Measurements from ENCODE around the gene ELP4.

DNA sequence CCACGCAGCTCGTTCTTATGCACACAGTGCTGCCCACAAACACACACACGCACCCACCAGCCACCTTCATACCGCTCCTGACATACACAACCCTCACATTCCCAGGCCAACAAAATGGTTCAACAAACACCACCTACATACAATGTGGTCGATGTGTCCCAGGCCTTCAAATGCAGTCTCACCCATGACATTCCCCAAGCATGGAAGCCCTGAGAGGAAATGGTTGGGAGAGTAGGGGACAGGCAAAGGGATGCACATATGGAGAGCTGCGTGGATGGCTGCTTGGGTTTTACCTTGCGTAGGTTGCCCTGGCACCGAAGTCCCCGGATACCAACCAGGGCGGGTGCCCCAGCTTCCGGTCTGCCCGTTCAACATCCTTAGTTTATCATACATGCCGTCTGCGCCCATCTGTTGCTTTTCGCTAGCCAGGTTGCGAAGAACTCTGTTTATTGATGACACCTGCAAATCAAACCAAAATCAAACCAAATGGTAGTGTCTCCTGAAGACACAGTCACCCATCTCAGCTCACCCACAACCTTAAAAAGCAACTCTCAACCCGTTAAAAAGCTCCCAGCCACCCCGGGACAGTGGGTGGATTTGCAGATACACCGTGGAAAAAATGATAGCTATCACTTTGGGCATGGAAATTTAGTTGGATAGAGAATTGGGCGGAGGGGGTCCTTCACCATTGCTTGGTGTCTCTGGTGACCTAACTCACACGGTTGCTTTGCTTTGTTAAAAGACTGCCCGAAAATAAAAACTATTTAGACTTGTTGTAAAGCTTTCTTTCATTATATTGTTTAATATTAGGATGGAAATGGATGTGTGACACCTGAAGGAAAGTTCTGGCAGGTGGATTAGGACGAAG lies 291.1 kb downstream of the ELP4 start:
- TF ChIP-seq, protein P1, sequence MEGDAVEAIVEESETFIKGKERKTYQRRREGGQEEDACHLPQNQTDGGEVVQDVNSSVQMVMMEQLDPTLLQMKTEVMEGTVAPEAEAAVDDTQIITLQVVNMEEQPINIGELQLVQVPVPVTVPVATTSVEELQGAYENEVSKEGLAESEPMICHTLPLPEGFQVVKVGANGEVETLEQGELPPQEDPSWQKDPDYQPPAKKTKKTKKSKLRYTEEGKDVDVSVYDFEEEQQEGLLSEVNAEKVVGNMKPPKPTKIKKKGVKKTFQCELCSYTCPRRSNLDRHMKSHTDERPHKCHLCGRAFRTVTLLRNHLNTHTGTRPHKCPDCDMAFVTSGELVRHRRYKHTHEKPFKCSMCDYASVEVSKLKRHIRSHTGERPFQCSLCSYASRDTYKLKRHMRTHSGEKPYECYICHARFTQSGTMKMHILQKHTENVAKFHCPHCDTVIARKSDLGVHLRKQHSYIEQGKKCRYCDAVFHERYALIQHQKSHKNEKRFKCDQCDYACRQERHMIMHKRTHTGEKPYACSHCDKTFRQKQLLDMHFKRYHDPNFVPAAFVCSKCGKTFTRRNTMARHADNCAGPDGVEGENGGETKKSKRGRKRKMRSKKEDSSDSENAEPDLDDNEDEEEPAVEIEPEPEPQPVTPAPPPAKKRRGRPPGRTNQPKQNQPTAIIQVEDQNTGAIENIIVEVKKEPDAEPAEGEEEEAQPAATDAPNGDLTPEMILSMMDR (tag by site-specific recombination; IDR thresholded peaks at IDR 0.05): no peak
- TF ChIP-seq ZNF768 (tag by site-specific recombination; IDR thresholded peaks at IDR 0.05): no peak

All from HEK293 (cell line).